ENCODE measurements around the gene CASZ1.
A peak's percentile ranks its signal among the peaks of the same experiment; 100 is the strongest.

The CASZ1 gene

GRCh38 chr1:10785728-10786638, 10.5 kb downstream of the CASZ1 start:
- H3K27ac ChIP-seq = no peak overlapping the region
- TF ChIP-seq ZFX (IDR thresholded peaks at IDR 0.05; ENCODE audit: borderline replicate concordance) = no peak
- TF ChIP-seq, protein P1, sequence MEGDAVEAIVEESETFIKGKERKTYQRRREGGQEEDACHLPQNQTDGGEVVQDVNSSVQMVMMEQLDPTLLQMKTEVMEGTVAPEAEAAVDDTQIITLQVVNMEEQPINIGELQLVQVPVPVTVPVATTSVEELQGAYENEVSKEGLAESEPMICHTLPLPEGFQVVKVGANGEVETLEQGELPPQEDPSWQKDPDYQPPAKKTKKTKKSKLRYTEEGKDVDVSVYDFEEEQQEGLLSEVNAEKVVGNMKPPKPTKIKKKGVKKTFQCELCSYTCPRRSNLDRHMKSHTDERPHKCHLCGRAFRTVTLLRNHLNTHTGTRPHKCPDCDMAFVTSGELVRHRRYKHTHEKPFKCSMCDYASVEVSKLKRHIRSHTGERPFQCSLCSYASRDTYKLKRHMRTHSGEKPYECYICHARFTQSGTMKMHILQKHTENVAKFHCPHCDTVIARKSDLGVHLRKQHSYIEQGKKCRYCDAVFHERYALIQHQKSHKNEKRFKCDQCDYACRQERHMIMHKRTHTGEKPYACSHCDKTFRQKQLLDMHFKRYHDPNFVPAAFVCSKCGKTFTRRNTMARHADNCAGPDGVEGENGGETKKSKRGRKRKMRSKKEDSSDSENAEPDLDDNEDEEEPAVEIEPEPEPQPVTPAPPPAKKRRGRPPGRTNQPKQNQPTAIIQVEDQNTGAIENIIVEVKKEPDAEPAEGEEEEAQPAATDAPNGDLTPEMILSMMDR (IDR thresholded peaks at IDR 0.05) = no peak

DNA sequence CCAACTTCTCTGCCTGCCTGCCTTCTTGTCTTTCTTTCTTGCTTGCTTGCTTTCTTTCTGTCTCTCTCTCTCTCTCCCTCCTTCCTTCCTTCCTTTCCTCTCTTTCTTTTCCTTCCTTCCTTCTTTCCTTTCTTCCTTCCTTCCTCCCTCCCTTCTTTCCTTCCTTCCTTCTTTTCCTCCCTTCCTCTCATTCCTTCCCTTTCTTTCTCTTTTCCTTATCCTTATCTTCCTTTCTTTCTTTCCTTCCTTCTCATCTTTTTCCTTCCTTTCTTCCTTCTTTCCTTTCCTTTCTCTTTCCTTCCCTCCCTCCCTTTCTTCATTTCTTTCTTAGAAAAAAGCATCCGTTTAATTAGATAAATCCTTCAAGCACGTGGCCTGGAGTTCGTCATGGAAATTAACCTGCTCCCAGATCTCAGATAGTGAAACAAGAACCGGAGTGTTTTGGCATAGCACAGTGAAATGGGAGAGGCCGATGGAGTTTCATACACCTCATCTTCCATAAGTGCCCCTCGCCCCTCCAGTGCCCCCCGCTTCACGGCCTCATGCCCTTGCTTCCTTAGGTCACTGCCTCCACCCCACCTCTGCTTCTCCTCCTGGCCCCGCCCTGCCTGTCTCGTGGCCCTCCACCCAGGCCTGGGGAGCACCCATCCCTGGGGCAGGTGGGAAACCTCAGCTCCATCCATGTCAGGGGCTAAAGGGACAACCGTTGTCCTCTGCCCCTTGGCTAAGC, 11.3 kb downstream of the CASZ1 start:
- H3K27ac ChIP-seq = no peak overlapping the region
- no peak for TF ChIP-seq ZFX (IDR thresholded peaks at IDR 0.05; ENCODE audit: borderline replicate concordance)
- TF ChIP-seq, protein P1 (IDR thresholded peaks at IDR 0.05) = no peak

- no peak overlapping the region for H3K27ac ChIP-seq
- no peak for TF ChIP-seq ZFX (IDR thresholded peaks at IDR 0.05; ENCODE audit: borderline replicate concordance)
- TF ChIP-seq, protein P1 (IDR thresholded peaks at IDR 0.05) = no peak
Observed at GRCh38 chr1:10782491-10783244, 13.8 kb downstream of the CASZ1 start.

DNA sequence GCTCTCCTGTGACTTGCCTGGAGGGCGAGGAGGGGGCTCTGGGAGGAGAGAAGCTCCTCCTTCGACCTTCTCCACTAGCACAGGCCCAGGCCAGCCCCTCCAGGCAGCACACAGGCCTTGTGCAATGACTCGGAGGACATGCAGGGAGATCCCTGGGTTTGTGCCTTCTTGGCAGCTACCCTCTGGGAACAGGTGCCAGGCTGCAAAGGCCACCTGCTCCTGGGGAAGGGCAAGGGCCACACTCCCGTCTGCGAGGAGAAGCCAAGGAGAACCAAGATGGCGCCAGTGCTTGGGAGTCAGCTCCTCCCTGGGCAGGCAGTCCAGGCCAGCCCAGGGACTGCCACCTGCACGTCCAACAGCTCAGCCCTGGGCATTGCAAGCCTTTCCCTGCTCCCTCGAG, 15.3 kb downstream of the CASZ1 start:
- H3K27ac ChIP-seq = 0 out of 2 replicates have a peak overlapping the region, but pooled peaks have one; percentile 4
- TF ChIP-seq ZFX (IDR thresholded peaks at IDR 0.05; ENCODE audit: borderline replicate concordance) = no peak
- TF ChIP-seq, protein P1 (IDR thresholded peaks at IDR 0.05) = no peak

GRCh38 chr1:10779841-10780240, 16.6 kb downstream of the CASZ1 start:
- no peak overlapping the region for H3K27ac ChIP-seq
- TF ChIP-seq ZFX (IDR thresholded peaks at IDR 0.05; ENCODE audit: borderline replicate concordance) = no peak
- TF ChIP-seq, protein P1 (IDR thresholded peaks at IDR 0.05) = no peak

DNA sequence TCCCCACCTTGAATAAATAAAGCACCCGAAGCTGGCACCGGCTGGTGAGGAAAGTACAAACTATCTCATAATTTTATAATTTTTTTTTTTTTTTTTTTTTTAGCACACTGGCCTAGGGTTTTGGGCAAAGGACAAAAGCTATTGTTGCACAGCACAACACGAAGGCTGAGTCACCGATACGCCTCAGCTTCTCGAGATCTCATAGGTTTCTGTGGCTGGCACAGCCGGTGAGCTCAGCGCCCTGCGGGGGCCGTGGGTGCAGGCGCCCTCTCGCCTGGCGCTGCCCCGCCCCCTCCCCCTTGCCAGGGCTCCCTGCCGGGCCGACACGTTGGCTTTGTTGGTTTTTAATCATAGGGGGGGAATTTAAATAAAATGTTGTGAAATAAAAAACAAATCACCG, 17.2 kb downstream of the CASZ1 start:
- H3K27ac ChIP-seq = no peak overlapping the region
- TF ChIP-seq, protein P1 (IDR thresholded peaks at IDR 0.05) = no peak
